HCT116 (cell line): ENCODE data around the gene ALG2. TPM values are rescaled to one million over a fixed set of nuclear protein-coding genes. Genes with fewer than 3 reads are reported as not detected.

Experiments used
- ATAC-seq: fragments of 200-7000 bp; cut with Tn5 transposase; 2 replicates; pipeline ENCODE4 v1.9.1; 2020; ENCODE audit warnings: mild to moderate bottlenecking, moderate library complexity
- BruUV-seq: library from RNA; stranded (reverse); fragments of 400-500 nt; replicated peaks from 2 replicates; lab custom pipeline; 2021; lab: Mats Ljungman, UMichigan
- CTCF ChIA-PET: fragments of 300-600 bp; sonication (Branson Sonifier 250); formaldehyde crosslinking; loops from one replicate; lab custom pipeline; 2021; ENCODE audit warnings: antibody characterized with exemption; lab: Charles Lee
- POLR2A ChIA-PET: fragments of 300-600, 350-600 bp; sonication (Branson Sonifier 250); formaldehyde crosslinking; loops from one replicate; lab custom pipeline; 2021; ENCODE audit warnings: antibody characterized with exemption; lab: Charles Lee
- RAD21 ChIA-PET, 2 experiments: fragments of 300-600 bp; sonication (Branson Sonifier 250); formaldehyde crosslinking; loops; one replicate each; lab custom pipeline; 2023; ENCODE audit warnings: low total read pairs in 2 of 2; ENCODE audit not compliant: uncharacterized antibody in 2 of 2, unreplicated experiment in 2 of 2, low non-redundant PET in 1 of 2; lab: Charles Lee
- DNase-seq: peaks from one replicate; pipeline ENCODE4 v3.0.0-alpha.2; 2010; ENCODE audit warnings: low read depth, low spot score
- H2AFZ ChIP-seq: fragments of 200-600 bp; shearing (Covaris generic), sonication (generic); 2 replicates; pipeline ENCODE4 v1.6.1; 2017; ENCODE audit warnings: low read depth, mixed run types, mixed read lengths, antibody characterized with exemption, low read length; ENCODE audit not compliant: poor library complexity, severe bottlenecking
- H3K27ac ChIP-seq: 2 replicates; pipeline ENCODE4 v1.5.1; 2012; ENCODE audit warnings: low read depth, low read length
- H3K27me3 ChIP-seq: fragments of 200-600 bp; sonication (generic); 2 replicates; pipeline ENCODE4 v1.6.1; 2016; ENCODE audit warnings: mixed run types, low read length, mixed read lengths; ENCODE audit not compliant: insufficient read depth
- H3K36me3 ChIP-seq, 2 experiments: fragments of 200-500 bp in 1 of 2; fragments of 200-600 bp in 1 of 2; sonication (Bioruptor generic) in 1 of 2; sonication (generic) in 1 of 2; 2 replicates each; pipeline versions ENCODE4 v1.5.1 to v1.6.1; 2014 to 2016; ENCODE audit warnings: low read length in 2 of 2, inconsistent platforms in 1 of 2, mixed read lengths in 1 of 2, mixed run types in 1 of 2; ENCODE audit not compliant: insufficient read depth in 2 of 2, control insufficient read depth in 1 of 2
- H3K4me1 ChIP-seq, 2 experiments: fragments of 200-600 bp in 1 of 2; sonication (generic) in 1 of 2; 2 replicates each; pipeline versions ENCODE4 v1.5.1 to v1.6.1; 2012 to 2017; ENCODE audit warnings: low read length in 2 of 2, inconsistent platforms in 1 of 2, mild to moderate bottlenecking in 1 of 2, mixed read lengths in 1 of 2, mixed run types in 1 of 2, moderate library complexity in 1 of 2; ENCODE audit not compliant: insufficient read depth in 2 of 2, control insufficient read depth in 1 of 2
- H3K4me2 ChIP-seq: fragments of 200-600 bp; sonication (generic); 2 replicates; pipeline ENCODE4 v1.6.1; 2017; ENCODE audit warnings: mixed run types, low read length, mixed read lengths
- H3K4me3 ChIP-seq, 2 experiments: fragments of 200-600 bp in 1 of 2; sonication (generic) in 1 of 2; replicated peaks in 1 of 2; 2 replicates each; pipeline ENCODE4 v1.5.1; 2011 to 2016; ENCODE audit warnings: low read length in 2 of 2, control low read depth in 1 of 2, low read depth in 1 of 2, mild to moderate bottlenecking in 1 of 2, mixed read lengths in 1 of 2, mixed run types in 1 of 2
- H3K79me2 ChIP-seq: fragments of 200-600 bp; sonication (generic); 2 replicates; pipeline ENCODE4 v1.6.1; 2017; ENCODE audit warnings: mild to moderate bottlenecking, mixed run types, low read length, moderate library complexity, mixed read lengths; ENCODE audit not compliant: insufficient read depth
- H3K9ac ChIP-seq: fragments of 200-600 bp; sonication (generic); 2 replicates; pipeline ENCODE4 v1.6.1; 2016; ENCODE audit warnings: low read length, mixed read lengths
- H3K9me2 ChIP-seq: fragments of 200-600 bp; sonication (generic), shearing (Covaris generic); 2 replicates; pipeline ENCODE4 v1.6.1; 2017; ENCODE audit warnings: mixed run types, mild to moderate bottlenecking, moderate library complexity; ENCODE audit not compliant: insufficient read depth
- H3K9me3 ChIP-seq, 2 experiments: fragments of 200-500 bp in 1 of 2; fragments of 200-600 bp in 1 of 2; sonication (Bioruptor generic) in 1 of 2; sonication (generic) in 1 of 2; 2 replicates each; pipeline ENCODE4 v1.6.1; 2014 to 2017; ENCODE audit warnings: low read length in 2 of 2, mixed read lengths in 2 of 2, inconsistent platforms in 1 of 2, low read depth in 1 of 2, mild to moderate bottlenecking in 1 of 2, mixed run types in 1 of 2, moderate library complexity in 1 of 2; ENCODE audit not compliant: control insufficient read depth in 1 of 2, insufficient read depth in 1 of 2
- H4K20me1 ChIP-seq: fragments of 200-600 bp; sonication (generic), shearing (Covaris generic); 2 replicates; pipeline ENCODE4 v1.6.1; 2017; ENCODE audit warnings: mixed run types, mild to moderate bottlenecking, moderate library complexity; ENCODE audit not compliant: insufficient read depth
- CEBPB ChIP-seq: IDR thresholded peaks from 2 replicates; pipeline ENCODE4 v1.6.1; 2012; ENCODE audit warnings: low read depth
- EGR1 ChIP-seq: IDR thresholded peaks from 2 replicates; pipeline ENCODE4 v1.6.1; 2012; ENCODE audit warnings: low read depth
- EZH2 ChIP-seq: fragments of 200-600 bp; sonication (generic); IDR thresholded peaks from 2 replicates; pipeline ENCODE4 v1.6.1; 2017; ENCODE audit warnings: antibody characterized with exemption, mixed run types
- EZH2phosphoT487 ChIP-seq: fragments of 200-600 bp; IDR thresholded peaks from 2 replicates; pipeline ENCODE4 v1.6.1; 2018; ENCODE audit warnings: antibody characterized with exemption, borderline replicate concordance
- FOSL1 ChIP-seq: IDR thresholded peaks from 2 replicates; pipeline ENCODE4 v1.6.1; 2012; ENCODE audit warnings: low read depth
- JUND ChIP-seq: IDR thresholded peaks from 2 replicates; pipeline ENCODE4 v1.6.1; 2012
- POLR2A ChIP-seq: IDR thresholded peaks from 2 replicates; pipeline ENCODE4 v1.7.0; 2011; ENCODE audit warnings: borderline replicate concordance; ENCODE audit not compliant: insufficient read depth, insufficient read length; ENCODE audit errors: extremely low read depth
- POLR2AphosphoS5 ChIP-seq: IDR thresholded peaks from 2 replicates; pipeline ENCODE4 v1.6.1; 2011; ENCODE audit warnings: mild to moderate bottlenecking, low read depth, low read length, moderate library complexity
- RAD21 ChIP-seq: IDR thresholded peaks from 2 replicates; pipeline ENCODE4 v1.6.1; 2012; ENCODE audit warnings: low read depth, mild to moderate bottlenecking
- SIN3A ChIP-seq: IDR thresholded peaks from 2 replicates; pipeline ENCODE4 v1.6.1; 2012; ENCODE audit warnings: low read depth
- SP1 ChIP-seq: IDR thresholded peaks from 2 replicates; pipeline ENCODE4 v1.6.1; 2012; ENCODE audit warnings: low read depth
- SRF ChIP-seq: IDR thresholded peaks from 2 replicates; pipeline ENCODE4 v1.6.1; 2012; ENCODE audit warnings: low read depth
- TCF7L2 ChIP-seq: IDR thresholded peaks from 2 replicates; pipeline ENCODE4 v1.7.0; 2011; ENCODE audit warnings: borderline replicate concordance, inconsistent platforms; ENCODE audit not compliant: insufficient read depth, insufficient read length; ENCODE audit errors: extremely low read depth
- YY1 ChIP-seq: IDR thresholded peaks from 2 replicates; pipeline ENCODE4 v1.6.1; 2011; ENCODE audit warnings: low read length, low read depth, moderate library complexity, mild to moderate bottlenecking; ENCODE audit not compliant: insufficient replicate concordance; ENCODE audit errors: extremely low read depth
- intact Hi-C: fragments of 100-400 bp; cut with micrococcal nuclease; formaldehyde crosslinking; loops from 2 replicates; pipeline ENCODE4 v1.10.0; 2022
- total RNA-seq: library from RNA; stranded (reverse); gene quantifications from one replicate; pipeline ENCODE4 v1.2.1, GENCODE V29; 2021; ENCODE audit not compliant: unreplicated experiment
- TF ChIP-seq, protein P1 (sequence below): IDR thresholded peaks from 2 replicates; pipeline ENCODE4 v1.6.1; 2012
- TF ChIP-seq, protein P2 (sequence below): IDR thresholded peaks from 2 replicates; pipeline ENCODE4 v1.6.1; 2012; ENCODE audit warnings: low read depth
- TF ChIP-seq, protein P3 (sequence below): IDR thresholded peaks from 2 replicates; pipeline ENCODE4 v1.6.1; 2012
- TF ChIP-seq, protein P4 (sequence below): IDR thresholded peaks from 2 replicates; pipeline ENCODE4 v1.6.1; 2011; ENCODE audit warnings: mild to moderate bottlenecking, low read length, moderate library complexity; ENCODE audit not compliant: insufficient replicate concordance; ENCODE audit errors: extremely low read depth

The ALG2 gene
- total RNA-seq, 1 experiment from 2014 or later, result 27.9 TPM

DNA sequence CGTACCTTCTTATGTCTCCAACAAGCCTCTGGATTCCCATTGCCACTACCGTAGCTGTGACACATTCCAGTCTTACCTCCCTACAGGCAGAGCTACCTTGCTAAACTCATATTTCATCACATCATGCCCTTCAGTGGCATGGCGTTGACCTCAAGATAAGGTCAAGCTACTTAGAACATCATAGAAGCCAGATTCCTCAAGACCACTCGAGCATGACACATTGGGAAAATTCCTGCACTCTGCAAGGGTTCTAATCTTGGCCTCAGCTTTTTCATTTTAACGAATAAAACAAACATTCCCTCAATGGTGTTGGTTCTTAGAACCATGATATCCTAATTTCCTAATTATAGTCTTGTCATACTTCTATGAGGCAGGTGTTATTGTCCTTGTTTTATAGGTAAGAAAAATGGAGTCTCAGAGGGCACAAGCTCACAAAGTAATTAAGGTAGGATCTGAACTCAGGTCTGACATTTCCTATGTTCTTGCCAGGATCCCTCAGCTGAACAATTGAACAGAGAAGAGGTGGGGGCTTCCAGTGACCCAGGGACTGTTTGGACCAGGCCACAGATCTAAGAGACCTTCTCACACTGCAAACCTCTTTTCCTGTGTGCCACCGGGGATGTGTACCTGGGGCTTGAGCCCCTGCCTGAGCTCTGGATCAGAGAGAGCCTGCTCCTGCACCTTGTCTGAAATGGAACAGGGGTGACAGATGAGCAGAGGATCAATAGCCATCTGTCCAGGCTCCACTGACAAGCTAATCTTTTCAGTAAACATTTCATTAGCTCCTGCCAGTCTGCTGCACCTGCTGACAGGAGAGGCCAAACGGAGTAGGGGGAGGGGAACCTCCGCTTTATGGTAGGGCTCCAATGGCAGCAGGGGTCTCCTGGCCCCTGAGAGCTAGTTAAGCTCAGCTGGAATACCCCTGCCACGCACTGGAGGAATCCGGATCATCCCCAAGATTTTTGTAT lies 49.3 kb downstream of the ALG2 start:
- Histone ChIP-seq H3K4me3 (no peak overlapping the region), H3K9ac (no peak overlapping the region), H3K4me2 (no peak overlapping the region), H3K9me3 (no peaks in the 10 kb centered on the region), H3K27ac (no peak overlapping the region), H3K27me3 (no peaks in the 10 kb centered on the region), H4K20me1 (no peaks in the 10 kb centered on the region)
- POLR2A ChIA-PET, result no interaction called here
- intact Hi-C loops, result no loop called here
- no TSS peak for BruUV-seq
- no peak for ATAC-seq
- TF ChIP-seq TCF7L2 (no peak), EZH2phosphoT487 (no peak), FOSL1 (no peak), EZH2 (no peak), SRF (no peak), JUND (no peak), SP1 (no peak), RAD21 (no peak), POLR2A (no peak), SIN3A (no peak), CEBPB (no peak), YY1 (no peak), EGR1 (no peak), POLR2AphosphoS5 (no peak)
- TF ChIP-seq, protein P1, sequence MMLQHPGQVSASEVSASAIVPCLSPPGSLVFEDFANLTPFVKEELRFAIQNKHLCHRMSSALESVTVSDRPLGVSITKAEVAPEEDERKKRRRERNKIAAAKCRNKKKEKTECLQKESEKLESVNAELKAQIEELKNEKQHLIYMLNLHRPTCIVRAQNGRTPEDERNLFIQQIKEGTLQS, result no peak
- TF ChIP-seq, protein P2, sequence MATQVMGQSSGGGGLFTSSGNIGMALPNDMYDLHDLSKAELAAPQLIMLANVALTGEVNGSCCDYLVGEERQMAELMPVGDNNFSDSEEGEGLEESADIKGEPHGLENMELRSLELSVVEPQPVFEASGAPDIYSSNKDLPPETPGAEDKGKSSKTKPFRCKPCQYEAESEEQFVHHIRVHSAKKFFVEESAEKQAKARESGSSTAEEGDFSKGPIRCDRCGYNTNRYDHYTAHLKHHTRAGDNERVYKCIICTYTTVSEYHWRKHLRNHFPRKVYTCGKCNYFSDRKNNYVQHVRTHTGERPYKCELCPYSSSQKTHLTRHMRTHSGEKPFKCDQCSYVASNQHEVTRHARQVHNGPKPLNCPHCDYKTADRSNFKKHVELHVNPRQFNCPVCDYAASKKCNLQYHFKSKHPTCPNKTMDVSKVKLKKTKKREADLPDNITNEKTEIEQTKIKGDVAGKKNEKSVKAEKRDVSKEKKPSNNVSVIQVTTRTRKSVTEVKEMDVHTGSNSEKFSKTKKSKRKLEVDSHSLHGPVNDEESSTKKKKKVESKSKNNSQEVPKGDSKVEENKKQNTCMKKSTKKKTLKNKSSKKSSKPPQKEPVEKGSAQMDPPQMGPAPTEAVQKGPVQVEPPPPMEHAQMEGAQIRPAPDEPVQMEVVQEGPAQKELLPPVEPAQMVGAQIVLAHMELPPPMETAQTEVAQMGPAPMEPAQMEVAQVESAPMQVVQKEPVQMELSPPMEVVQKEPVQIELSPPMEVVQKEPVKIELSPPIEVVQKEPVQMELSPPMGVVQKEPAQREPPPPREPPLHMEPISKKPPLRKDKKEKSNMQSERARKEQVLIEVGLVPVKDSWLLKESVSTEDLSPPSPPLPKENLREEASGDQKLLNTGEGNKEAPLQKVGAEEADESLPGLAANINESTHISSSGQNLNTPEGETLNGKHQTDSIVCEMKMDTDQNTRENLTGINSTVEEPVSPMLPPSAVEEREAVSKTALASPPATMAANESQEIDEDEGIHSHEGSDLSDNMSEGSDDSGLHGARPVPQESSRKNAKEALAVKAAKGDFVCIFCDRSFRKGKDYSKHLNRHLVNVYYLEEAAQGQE, result no peak
- TF ChIP-seq, protein P3, sequence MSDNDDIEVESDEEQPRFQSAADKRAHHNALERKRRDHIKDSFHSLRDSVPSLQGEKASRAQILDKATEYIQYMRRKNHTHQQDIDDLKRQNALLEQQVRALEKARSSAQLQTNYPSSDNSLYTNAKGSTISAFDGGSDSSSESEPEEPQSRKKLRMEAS, result no peak
- TF ChIP-seq, protein P4, sequence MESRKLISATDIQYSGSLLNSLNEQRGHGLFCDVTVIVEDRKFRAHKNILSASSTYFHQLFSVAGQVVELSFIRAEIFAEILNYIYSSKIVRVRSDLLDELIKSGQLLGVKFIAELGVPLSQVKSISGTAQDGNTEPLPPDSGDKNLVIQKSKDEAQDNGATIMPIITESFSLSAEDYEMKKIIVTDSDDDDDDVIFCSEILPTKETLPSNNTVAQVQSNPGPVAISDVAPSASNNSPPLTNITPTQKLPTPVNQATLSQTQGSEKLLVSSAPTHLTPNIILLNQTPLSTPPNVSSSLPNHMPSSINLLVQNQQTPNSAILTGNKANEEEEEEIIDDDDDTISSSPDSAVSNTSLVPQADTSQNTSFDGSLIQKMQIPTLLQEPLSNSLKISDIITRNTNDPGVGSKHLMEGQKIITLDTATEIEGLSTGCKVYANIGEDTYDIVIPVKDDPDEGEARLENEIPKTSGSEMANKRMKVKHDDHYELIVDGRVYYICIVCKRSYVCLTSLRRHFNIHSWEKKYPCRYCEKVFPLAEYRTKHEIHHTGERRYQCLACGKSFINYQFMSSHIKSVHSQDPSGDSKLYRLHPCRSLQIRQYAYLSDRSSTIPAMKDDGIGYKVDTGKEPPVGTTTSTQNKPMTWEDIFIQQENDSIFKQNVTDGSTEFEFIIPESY, result no peak
- TF ChIP-seq, all 23 proteins: peak for 0
- H3K9me2 ChIP-seq, result no peaks in the 10 kb centered on the region
- no peaks in the 10 kb centered on the region for H3K36me3 ChIP-seq
- H3K4me1 ChIP-seq, result no peaks in the 10 kb centered on the region
- no peaks in the 10 kb centered on the region for H3K79me2 ChIP-seq
- ChIA-PET CTCF (interaction anchor here (0.9 kb wide), 1 partner anchor 12 kb away, joined by 4 read pairs; no protein-coding TSS in a partner anchor), RAD21 (no interaction called here)
- DNase-seq, result no peak
- no peak overlapping the region for H2AFZ ChIP-seq
